Measurements from ENCODE around the gene XRCC4. TPM values are rescaled to one million over a fixed set of nuclear protein-coding genes. Genes with fewer than 3 reads are reported as not detected.

Gene XRCC4
- total RNA-seq, 2 experiments from 2014 or later: 12.8 to 12.9 TPM

GRCh38 chr5:83388608-83389007 is 311.3 kb downstream of the XRCC4 start:
- H3K36me3 Mint-ChIP-seq (ENCODE audit: low read depth): no peaks in the 10 kb centered on the region
- no peak for TF ChIP-seq CTCF (IDR thresholded peaks at IDR 0.05)
- ChIA-PET POLR2A (no interaction called here), CTCF (no interaction called here)
- no peak overlapping the region for H3K4me3 Mint-ChIP-seq
- no peak for ATAC-seq
- H3K27me3 Mint-ChIP-seq: no peaks in the 10 kb centered on the region
- peaks cover 2% of the 10 kb centered on the region for H3K9me3 Mint-ChIP-seq
- DNase-seq: no peak
- no peak overlapping the region for H3K27ac Mint-ChIP-seq
- no peaks in the 10 kb centered on the region for H3K4me1 Mint-ChIP-seq (ENCODE audit: low read depth)
- intact Hi-C loops (cut with micrococcal nuclease): no loop called here

GRCh38 chr5:83392766-83393503 is 315.6 kb downstream of the XRCC4 start:
- CTCF ChIA-PET: no interaction called here
- H3K27me3 Mint-ChIP-seq: no peaks in the 10 kb centered on the region
- no peak for DNase-seq
- no peaks in the 10 kb centered on the region for H3K9me3 Mint-ChIP-seq
- TF ChIP-seq CTCF (IDR thresholded peaks at IDR 0.05): no peak
- no peak overlapping the region for H3K27ac Mint-ChIP-seq
- POLR2A ChIA-PET: no interaction called here
- no peak overlapping the region for H3K4me3 Mint-ChIP-seq
- no peaks in the 10 kb centered on the region for H3K36me3 Mint-ChIP-seq (ENCODE audit: low read depth)
- no peaks in the 10 kb centered on the region for H3K4me1 Mint-ChIP-seq (ENCODE audit: low read depth)
- ATAC-seq: no peak
- intact Hi-C loops (cut with micrococcal nuclease): no loop called here

GRCh38 chr5:83393504-83393866 is 316.1 kb downstream of the XRCC4 start:
- H3K4me1 Mint-ChIP-seq (ENCODE audit: low read depth): no peaks in the 10 kb centered on the region

GRCh38 chr5:83394190-83394589 is 316.8 kb downstream of the XRCC4 start:
- H3K4me1 Mint-ChIP-seq (ENCODE audit: low read depth): no peaks in the 10 kb centered on the region
- H3K4me3 Mint-ChIP-seq: no peak overlapping the region
- no peak for DNase-seq
- no peaks in the 10 kb centered on the region for H3K27me3 Mint-ChIP-seq
- H3K36me3 Mint-ChIP-seq (ENCODE audit: low read depth): no peaks in the 10 kb centered on the region
- POLR2A ChIA-PET: no interaction called here
- no peaks in the 10 kb centered on the region for H3K9me3 Mint-ChIP-seq
- no peak overlapping the region for H3K27ac Mint-ChIP-seq
- CTCF ChIA-PET: no interaction called here
- no peak for ATAC-seq
- intact Hi-C loops (cut with micrococcal nuclease): no loop called here
- no peak for TF ChIP-seq CTCF (IDR thresholded peaks at IDR 0.05)

More at GRCh38 chr5:83393504-83393866, 316.1 kb downstream of the XRCC4 start:
- ChIA-PET POLR2A (no interaction called here), CTCF (no interaction called here)
- intact Hi-C loops (cut with micrococcal nuclease): no loop called here
- DNase-seq (no peak), ATAC-seq (no peak)
- Mint-ChIP-seq H3K27ac (no peak overlapping the region), H3K27me3 (no peaks in the 10 kb centered on the region), H3K9me3 (no peaks in the 10 kb centered on the region), H3K36me3 (ENCODE audit: low read depth) (no peaks in the 10 kb centered on the region), H3K4me3 (no peak overlapping the region)
- no peak for TF ChIP-seq CTCF (IDR thresholded peaks at IDR 0.05)

- H3K4me1 Mint-ChIP-seq (ENCODE audit: low read depth): no peaks in the 10 kb centered on the region
- ATAC-seq (no peak), DNase-seq (no peak)
- H3K27ac Mint-ChIP-seq: no peak overlapping the region
- no peaks in the 10 kb centered on the region for H3K36me3 Mint-ChIP-seq (ENCODE audit: low read depth)
- CTCF ChIA-PET: no interaction called here
- POLR2A ChIA-PET: no interaction called here
- TF ChIP-seq CTCF (IDR thresholded peaks at IDR 0.05): no peak
- intact Hi-C loops (cut with micrococcal nuclease): no loop called here
- no peak overlapping the region for H3K4me3 Mint-ChIP-seq
- H3K27me3 Mint-ChIP-seq: no peaks in the 10 kb centered on the region
- no peaks in the 10 kb centered on the region for H3K9me3 Mint-ChIP-seq
Measured at GRCh38 chr5:83396662-83397061, 319.3 kb downstream of the XRCC4 start.
